GM18502 (cell line): ENCODE measurements around the gene ZFHX2.

ENCODE experiments used
- ATAC-seq: cut with Tn5 transposase; IDR thresholded peaks from one replicate; pipeline ENCODE4 v1.9.1; 2021; ENCODE audit warnings: mild to moderate bottlenecking; ENCODE audit not compliant: unreplicated experiment, poor library complexity

The ZFHX2 gene

DNA sequence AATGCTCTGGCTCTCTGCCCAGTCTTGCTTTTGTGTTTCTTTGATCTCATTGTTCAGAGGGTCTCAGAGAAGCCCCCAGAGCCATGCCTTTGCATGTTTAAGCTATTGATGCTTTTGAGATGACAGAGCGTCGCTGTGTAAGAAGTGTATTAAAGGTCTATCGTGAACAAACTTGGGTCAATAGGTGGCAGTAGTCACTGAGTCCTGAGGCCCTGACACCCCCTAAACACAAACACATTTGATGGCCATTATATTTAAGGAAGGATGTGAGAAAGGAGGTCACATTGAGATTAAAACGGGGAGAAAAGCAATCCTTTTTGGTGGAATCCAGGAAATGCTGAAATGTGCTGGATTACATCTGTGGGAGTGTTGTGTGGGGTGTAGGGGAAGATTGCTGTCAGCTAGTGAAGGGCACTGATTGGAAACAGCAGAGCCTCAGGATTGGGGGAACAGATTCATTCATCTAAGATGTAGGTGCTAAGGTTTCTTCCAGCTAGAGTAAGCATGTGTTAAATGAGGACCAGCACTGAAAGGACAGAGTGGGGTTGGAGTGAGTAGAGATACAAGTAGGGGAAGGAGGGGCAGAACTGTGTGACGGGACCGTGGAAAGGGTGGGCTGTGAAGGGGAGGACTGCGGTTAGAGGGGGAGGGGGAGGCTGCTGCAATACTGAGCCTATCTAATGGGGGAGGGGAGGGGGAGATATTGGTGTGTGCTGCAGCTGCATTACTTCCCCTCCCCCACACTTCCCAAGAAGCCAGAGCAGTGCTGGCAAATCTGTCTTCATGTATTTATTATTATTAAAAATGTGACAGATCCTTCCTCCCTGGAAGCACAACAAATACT lies 69.4 kb downstream of the ZFHX2 start:
- no peak for ATAC-seq

DNA sequence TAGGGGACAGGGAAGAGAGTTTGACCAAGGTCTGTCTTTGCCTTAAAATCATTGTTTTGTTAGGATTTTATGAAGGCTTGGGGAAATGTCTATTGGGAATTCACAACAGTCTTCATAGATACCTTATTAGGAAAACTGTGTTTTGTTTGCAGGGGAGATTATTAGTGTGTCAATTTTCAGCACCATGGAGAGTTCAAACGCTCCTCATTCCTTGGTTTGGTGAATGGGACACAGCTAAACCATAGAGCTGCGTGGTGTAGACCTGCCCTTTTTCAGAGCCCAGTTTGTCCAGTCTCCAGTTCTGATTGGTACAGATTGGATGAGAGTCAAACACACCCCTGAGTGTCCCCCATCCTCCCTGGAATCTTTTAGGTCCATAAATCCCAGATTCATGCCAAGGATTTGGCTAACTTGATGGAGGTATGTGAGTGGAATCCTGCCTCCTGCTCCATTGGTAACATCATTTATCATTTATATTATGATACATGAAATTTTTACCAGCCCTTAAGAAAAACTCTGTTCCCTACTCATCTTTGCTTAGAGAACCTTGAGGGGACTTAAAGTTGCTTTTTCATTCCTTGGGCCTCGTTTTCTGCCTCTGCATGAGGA lies 70.1 kb downstream of the ZFHX2 start:
- no peak for ATAC-seq

DNA sequence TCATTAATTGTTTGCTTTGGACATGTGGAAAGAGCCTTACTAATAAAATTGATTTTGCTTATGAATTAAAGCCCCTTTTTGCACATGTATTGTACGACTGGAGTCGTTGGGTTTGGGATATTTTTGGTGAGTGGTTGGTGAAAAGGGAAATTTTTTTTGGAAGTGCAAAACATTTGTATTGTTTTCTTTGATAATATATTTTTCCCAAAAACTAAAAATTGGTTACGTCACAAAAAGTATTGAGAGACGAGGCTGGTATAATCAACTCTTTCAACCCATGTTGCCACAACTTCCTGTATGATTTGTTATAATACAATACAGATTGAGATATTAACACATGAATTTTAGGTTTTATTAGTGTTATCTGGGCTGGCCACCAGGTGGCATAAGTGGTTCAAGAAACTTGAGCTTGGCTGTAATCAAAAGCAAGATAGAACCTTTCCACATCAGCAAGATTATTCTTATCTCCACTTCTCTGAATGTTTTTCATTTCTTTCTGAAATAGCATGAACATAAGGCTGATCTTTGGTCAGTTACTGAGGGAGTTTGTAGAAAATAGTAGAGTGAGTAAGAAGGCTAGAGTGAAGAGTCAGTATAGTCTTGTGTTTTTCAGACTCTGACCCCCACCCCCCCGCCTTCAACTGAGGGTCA lies 73.3 kb downstream of the ZFHX2 start:
- no peak for ATAC-seq

DNA sequence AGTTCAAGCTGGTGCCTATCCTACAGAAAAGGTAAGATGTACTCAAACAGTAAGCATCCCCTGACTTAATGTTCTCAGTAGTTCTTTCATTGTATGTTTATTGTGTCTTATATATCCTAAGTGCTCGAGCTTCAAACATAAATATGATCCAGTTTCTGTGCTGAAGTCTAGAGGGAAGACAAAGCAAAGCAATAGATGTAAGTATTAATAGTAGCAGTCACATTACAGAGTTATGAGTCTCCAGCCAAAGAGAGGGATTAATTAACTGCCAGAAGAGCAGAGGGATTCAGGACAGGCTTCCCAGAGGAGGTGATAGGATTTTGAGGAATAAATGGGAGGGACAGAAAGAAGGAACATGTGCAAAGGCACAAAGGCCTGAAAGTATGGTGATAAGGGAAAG lies 80.6 kb downstream of the ZFHX2 start:
- ATAC-seq, result no peak
